Endothelial cell of hepatic sinusoid (primary cell): ENCODE results near the gene NDUFB7.

ENCODE experiments used
- in situ Hi-C: cut with HindIII; loops from 2 replicates; pipeline ENCODE4 v1.10.0; 2017; ENCODE audit warnings: low sequenced_read_pairs

Gene NDUFB7

DNA sequence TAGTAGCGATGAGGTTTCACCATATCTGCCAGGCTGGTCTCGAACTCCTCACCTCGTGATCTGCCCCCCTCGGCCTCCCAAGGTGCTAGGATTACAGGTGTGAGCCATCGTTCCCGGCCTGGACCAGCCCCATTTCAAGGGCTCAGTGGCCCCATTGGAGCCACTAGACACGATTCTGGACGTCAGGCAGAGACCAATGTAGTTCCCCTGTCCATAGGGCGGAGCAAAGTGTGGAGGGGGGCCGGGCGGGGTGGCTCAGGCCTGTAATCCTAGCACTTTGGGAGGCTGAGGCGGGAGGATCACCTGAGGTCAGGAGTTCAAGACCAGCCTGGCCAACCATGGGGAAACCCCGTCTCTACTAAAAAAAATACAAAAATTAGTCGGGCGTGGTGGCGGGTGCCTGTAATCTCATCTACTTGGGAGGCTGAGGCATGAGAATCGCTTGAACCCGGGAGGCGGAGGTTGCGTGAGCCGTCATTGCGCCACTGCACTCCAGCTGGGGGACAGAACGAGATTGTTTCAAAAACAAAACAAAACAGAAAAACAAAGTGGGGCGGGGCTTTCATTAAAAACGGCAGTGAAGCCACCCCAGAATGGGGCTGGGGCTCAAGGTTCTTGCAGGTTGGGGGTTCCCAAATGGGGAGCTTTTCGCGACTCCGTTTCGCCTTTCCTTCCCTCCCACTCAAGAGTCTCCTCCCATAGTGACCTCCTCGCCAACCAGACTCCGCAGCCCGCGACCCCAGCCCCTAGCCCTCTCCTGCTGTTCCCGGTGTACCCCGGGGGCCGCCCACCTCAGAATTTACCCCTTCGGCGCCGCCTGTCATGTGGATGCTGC is 43.2 kb downstream of the NDUFB7 start:
- in situ Hi-C loops: no loop called here

- in situ Hi-C loops: no loop called here
Observed at GRCh38 chr19:14526423-14526822, 45.4 kb downstream of the NDUFB7 start.

- in situ Hi-C loops: no loop called here
Observed at GRCh38 chr19:14525729-14526128, 46.1 kb downstream of the NDUFB7 start.

- in situ Hi-C loops: no loop called here
Observed at GRCh38 chr19:14520543-14520942, 51.3 kb downstream of the NDUFB7 start.

GRCh38 chr19:14519860-14520407 is 51.9 kb downstream of the NDUFB7 start:
- in situ Hi-C loops: loop anchor here (5.0 kb wide), 1 partner anchor 108 kb away; no protein-coding TSS in a partner anchor

DNA sequence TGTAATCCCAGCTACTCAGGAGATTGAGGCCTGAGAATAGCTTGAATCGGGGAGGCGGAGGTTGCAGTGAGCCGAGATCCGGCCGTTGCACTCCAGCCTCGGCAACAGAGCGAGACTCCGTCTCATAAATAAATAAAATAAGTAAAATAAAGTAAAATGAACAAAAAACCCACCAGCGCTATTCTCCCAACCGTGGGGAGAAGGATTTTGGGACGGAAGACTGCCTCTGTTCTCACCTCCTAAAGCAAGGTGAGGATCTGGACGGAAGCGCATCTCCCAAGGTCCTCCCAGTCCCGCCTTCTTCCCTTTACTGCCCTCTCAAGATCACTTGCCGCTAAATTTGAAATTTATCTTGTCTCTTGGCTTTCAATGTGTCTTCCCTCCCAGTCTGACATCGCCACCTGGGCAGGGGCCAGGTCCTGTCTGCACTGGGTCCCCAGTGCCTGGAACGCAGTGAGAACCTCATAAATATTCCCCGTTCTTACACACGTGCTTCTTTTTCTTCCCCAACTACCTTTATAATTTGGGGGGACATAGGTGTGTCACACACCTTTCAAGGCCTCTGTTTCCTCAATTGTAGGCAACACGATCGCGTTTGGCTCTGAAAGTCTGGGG is 52.5 kb downstream of the NDUFB7 start:
- in situ Hi-C loops: loop anchor here (5.0 kb wide), 1 partner anchor 107 kb away; no protein-coding TSS in a partner anchor

DNA sequence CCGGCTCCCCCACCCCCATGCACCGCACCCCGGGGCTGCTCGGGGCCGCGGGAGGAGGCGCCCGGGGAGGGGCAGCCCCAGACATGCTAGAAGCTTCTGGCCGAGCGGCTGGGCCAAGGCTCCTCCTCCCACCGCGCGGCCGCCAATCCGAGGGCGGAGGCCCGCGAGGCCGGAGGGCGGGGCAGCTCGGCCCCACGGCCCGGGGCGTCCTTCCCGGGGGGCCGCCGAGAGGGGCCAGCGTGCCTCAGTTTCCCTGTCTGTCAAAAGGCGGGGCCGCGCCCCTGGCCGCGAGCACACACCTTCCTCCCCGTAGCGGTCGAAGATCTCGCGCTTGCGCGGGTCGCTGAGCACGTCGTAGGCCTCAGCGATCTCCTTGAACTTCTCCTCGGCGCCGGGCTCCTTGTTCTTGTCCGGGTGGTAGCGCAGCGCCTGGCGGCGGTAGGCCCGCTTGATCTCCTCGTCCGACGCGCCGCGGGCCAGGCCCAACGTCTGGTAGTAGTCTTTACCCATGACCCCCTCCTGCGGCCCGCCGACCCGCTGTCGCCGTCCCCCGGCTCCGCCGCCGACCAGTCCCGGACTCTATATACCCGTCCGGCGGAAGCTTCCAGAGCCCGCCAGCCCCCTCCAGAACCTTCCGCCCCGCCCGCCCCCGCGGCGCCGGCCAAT is 53.9 kb downstream of the NDUFB7 start, which contains the start of gene DNAJB1:
Gene DNAJB1, minus strand, starts transcription at position 558 of the 666 bp plus-strand sequence. Its CDS starts 48 bp downstream, at position 510.
- in situ Hi-C loops: loop anchor here (5.0 kb wide), 1 partner anchor 106 kb away; no protein-coding TSS in a partner anchor

- in situ Hi-C loops: loop anchor here (5.0 kb wide), 1 partner anchor 105 kb away; no protein-coding TSS in a partner anchor
Observed at GRCh38 chr19:14517446-14517839, 54.4 kb downstream of the NDUFB7 start.

GRCh38 chr19:14516746-14517438 is 55.0 kb downstream of the NDUFB7 start:
- in situ Hi-C loops: loop anchor here (5.0 kb wide), 1 partner anchor 105 kb away; no protein-coding TSS in a partner anchor
